Epithelial cell of prostate (primary cell): ENCODE data around the gene AP1B1.

Experiments used
- DNase-seq: peaks from one replicate; pipeline ENCODE4 v3.0.0-alpha.2; 2011; ENCODE audit warnings: low read depth, low spot score
- H3K27ac ChIP-seq: fragments of 450-650 bp; 2 replicates; pipeline ENCODE4 v1.5.1; 2017; ENCODE audit warnings: mild to moderate bottlenecking

The AP1B1 gene

GRCh38 chr22:29306175-29306834, 82.1 kb downstream of the AP1B1 start, which contains the start of gene GAS2L1:
TSS of gene GAS2L1 (plus strand) at chr22:29306650. CDS start at chr22:29308106, 1,456 bp downstream.
- DNase-seq, result no peak
- H3K27ac ChIP-seq, result peak within 1 kb of the TSS; percentile 42

DNA sequence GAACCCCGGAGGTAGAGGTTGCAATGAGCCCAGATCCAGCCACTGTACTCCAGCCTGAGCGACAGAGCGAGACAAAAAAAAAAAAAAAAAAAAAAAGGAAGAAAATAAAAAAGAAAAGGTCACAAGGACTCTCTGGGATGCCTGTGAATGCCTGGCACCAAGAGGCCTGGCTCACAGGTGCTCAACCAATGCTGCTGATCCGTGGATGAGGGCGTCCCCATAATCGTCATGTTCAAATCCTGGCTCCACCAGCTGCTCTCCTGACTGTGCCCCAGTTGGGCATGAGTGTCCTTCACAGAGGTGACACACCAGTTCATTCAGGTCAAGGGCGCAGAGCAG, 82.6 kb downstream of the AP1B1 start:
- no peak for DNase-seq
- H3K27ac ChIP-seq, result no peak overlapping the region

- DNase-seq, result no peak
- no peak overlapping the region for H3K27ac ChIP-seq
Observed at GRCh38 chr22:29302681-29303465, 85.5 kb downstream of the AP1B1 start.

- DNase-seq, result no peak
Observed at GRCh38 chr22:29302402-29302680, 86.0 kb downstream of the AP1B1 start.

GRCh38 chr22:29301716-29302401, 86.5 kb downstream of the AP1B1 start:
- H3K27ac ChIP-seq, result no peak overlapping the region
- DNase-seq, result no peak

More at GRCh38 chr22:29302402-29302680, 86.0 kb downstream of the AP1B1 start:
- H3K27ac ChIP-seq, result no peak overlapping the region

DNA sequence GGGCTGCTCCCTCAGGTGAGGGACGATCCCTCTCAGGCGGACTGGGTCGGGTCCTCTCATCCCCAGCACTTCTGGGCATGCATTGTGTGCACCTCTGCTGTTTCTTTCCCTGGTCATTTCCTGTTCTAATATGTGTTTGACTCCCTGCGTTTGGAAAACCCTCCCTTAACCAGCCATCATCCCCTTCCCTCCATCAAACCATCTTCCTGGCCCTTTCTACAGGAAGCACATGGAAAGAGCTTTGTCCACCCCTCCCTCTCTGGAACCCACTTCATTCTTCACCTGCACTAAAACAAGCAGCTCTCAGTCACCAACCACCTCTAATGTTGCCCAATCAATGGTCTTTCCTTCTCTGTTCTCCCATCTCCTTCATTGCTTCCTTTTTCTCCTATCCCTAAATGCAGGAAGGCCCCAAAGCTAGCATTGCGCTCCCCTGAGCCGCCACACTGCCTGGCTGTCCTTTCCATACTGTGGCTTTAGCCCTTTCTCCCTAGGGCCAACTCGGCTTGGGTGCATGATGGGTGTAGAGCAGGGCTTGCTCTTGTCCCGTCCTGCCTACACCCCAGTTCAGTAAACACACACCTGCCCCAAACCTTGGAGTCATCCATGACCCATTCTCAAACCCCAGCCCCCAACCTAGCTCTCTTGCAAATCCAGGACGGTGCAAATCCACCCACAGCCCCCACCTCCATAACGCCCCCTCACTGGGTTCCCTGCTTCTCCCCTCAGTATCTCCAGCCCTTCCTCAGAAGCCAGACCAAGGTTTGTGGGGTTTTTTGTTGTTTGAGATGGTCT, 87.4 kb downstream of the AP1B1 start:
- no peak overlapping the region for H3K27ac ChIP-seq
- DNase-seq, result no peak

DNA sequence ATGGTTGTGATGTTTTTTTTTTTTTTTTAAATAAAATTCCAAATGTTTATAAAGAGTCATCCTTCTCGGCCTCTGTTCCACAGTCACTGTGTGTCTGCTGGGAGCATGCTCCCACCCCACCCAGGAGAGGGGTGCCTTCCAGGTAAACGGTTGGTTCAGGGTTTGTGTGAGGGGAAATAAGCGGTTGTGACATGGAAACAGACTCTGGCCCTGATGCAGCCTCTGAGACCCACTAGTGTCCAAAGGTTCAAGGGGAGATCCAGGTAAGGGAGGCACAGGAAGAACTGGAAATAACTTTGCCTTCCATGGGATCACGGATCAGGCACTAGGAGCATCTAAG, 87.9 kb downstream of the AP1B1 start:
- no peak overlapping the region for H3K27ac ChIP-seq
- DNase-seq, result no peak

GRCh38 chr22:29299136-29299900, 89.1 kb downstream of the AP1B1 start:
- H3K27ac ChIP-seq, result no peak overlapping the region
- DNase-seq, result no peak

DNA sequence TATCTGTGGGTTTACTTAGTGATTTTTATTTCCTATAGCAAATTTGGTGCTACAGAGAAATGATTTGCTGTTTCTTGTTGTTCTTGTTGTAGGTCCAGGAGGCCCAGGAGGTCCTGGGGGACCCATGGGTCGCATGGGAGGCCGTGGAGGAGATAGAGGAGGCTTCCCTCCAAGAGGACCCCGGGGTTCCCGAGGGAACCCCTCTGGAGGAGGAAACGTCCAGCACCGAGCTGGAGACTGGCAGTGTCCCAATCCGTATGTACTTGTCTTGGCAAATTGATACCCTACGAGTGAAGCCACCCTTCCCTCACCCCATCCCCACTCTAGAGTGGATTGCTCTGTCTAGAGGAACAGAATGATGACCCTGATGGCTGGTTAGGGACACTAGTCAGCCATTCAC, 89.7 kb downstream of the AP1B1 start:
- DNase-seq, result no peak
- no peak overlapping the region for H3K27ac ChIP-seq

DNA sequence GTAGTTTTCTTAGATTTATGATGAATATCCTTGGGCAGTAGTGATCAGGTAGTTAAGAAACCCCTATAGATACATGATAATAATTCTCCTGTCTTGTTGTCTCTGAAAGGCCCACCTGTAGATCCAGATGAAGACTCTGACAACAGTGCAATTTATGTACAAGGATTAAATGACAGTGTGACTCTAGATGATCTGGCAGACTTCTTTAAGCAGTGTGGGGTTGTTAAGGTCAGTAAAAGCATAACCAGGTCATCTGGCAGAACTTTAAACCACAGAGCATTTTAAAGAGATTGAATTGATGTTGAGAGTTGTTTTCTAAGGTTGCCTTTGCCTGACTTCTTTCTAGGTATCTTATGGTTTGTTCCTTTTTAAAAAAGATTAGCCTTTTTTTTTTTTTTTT, 96.0 kb downstream of the AP1B1 start:
- no peak for DNase-seq
- H3K27ac ChIP-seq, result no peak overlapping the region

DNA sequence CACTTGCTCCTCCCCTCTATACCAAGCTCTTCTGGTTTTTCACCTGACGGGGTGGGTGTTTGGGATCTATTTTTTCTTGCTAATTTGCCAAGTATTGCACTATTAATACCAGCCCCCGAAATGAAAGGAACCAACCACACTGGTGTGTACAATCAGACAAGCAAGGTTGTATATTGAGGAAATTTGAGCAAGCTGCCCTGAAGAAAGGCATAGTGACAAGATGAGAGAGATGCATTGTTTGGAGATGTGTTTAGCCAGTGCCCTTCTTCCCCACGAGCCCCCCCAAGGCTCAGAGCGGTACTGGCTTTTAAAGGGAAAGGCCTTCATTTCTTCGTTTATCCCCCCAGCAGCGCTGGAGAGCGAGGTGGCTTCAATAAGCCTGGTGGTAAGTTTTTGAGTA, 97.2 kb downstream of the AP1B1 start:
- DNase-seq, result no peak

DNA sequence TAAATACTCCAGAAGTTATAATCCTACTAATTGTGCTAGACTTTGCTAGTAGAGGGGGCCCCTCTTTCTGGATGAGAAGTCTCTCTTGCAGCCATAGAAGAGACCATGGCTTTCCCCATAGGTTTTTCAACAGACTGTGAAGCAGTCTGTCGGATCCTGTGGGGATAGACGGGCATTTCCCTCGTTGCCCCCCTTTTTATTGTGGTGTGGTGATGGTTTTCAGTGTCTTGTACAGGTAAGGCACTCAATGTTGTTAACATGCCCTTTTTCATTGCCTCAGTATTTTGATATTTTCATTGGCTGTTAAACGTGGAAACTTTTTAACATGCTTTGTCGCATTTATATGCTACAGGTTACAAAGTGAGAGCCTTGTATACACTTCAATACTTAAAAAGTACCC, 98.3 kb downstream of the AP1B1 start:
- no peak overlapping the region for H3K27ac ChIP-seq
- DNase-seq, result no peak

More for the DNA sequence above, 97.2 kb downstream of the AP1B1 start:
- no peak overlapping the region for H3K27ac ChIP-seq

GRCh38 chr22:29288837-29289236, 99.5 kb downstream of the AP1B1 start:
- no peak for DNase-seq
- no peak overlapping the region for H3K27ac ChIP-seq

- no peak for DNase-seq
- no peak overlapping the region for H3K27ac ChIP-seq
Observed at GRCh38 chr22:29284196-29284595, 104.2 kb downstream of the AP1B1 start.

GRCh38 chr22:29277927-29278326, 110.4 kb downstream of the AP1B1 start:
- no peak for DNase-seq
- no peak overlapping the region for H3K27ac ChIP-seq
